H1 (cell line): ENCODE measurements around the gene TMEM169. TPM values are rescaled to one million over a fixed set of nuclear protein-coding genes. Genes with fewer than 3 reads are reported as not detected.
"Not testable (repeated sequence)": the region's sequence is repeated elsewhere in the genome, so short reads cannot be mapped to it uniquely, and the experiment has no call there.

Experiments
- CTCF ChIA-PET: fragments of 300-600 bp; sonication (Branson Sonifier 250); formaldehyde crosslinking; loops from one replicate; lab custom pipeline; 2021; ENCODE audit not compliant: partially characterized antibody; lab: Charles Lee
- POLR2A ChIA-PET: fragments of 300-600 bp; sonication (Branson Sonifier 250); formaldehyde crosslinking; loops from one replicate; lab custom pipeline; 2021; ENCODE audit warnings: inconsistent platforms; ENCODE audit not compliant: partially characterized antibody; lab: Charles Lee
- DNase-seq, 2 experiments: peaks; one replicate each; pipeline versions ENCODE4 v3.0.0 to v3.0.0-alpha.2; 2010 to 2022; ENCODE audit warnings: low spot score in 2 of 2, low read depth in 1 of 2, mixed read lengths in 1 of 2
- FAIRE-seq: peaks from 2 replicates; lab custom pipeline; 2011; peaks lifted over from hg19 to GRCh38; lab: Jason Lieb, UNC
- H2AFZ ChIP-seq: 2 replicates; pipeline ENCODE4 v1.8.1; 2012; ENCODE audit warnings: low read length, inconsistent platforms
- H2AK5ac ChIP-seq: 2 replicates; pipeline ENCODE4 v1.6.1; 2013; ENCODE audit warnings: low read depth, low read length
- H2BK120ac ChIP-seq: replicated peaks from 2 replicates; pipeline ENCODE3; 2013; ENCODE audit warnings: low read depth, low read length, inconsistent platforms
- H2BK12ac ChIP-seq: 2 replicates; pipeline ENCODE4 v1.6.1; 2013; ENCODE audit warnings: low read depth, low read length
- H2BK15ac ChIP-seq: 2 replicates; pipeline ENCODE4 v1.6.1; 2013; ENCODE audit warnings: low read length
- H2BK20ac ChIP-seq: 2 replicates; pipeline ENCODE4 v1.6.1; 2013; ENCODE audit warnings: low read length
- H2BK5ac ChIP-seq: 2 replicates; pipeline ENCODE4 v1.6.1; 2013; ENCODE audit warnings: low read depth, low read length
- H3K14ac ChIP-seq: 2 replicates; pipeline ENCODE4 v1.6.1; 2013; ENCODE audit warnings: inconsistent platforms; ENCODE audit not compliant: insufficient read length
- H3K18ac ChIP-seq: 2 replicates; pipeline ENCODE4 v1.6.1; 2013; ENCODE audit warnings: low read length; ENCODE audit errors: extremely low read depth
- H3K23ac ChIP-seq: 2 replicates; pipeline ENCODE4 v1.6.1; 2013; ENCODE audit warnings: inconsistent platforms; ENCODE audit not compliant: insufficient read length
- H3K23me2 ChIP-seq: 2 replicates; pipeline ENCODE4 v1.6.1; 2013; ENCODE audit warnings: low read depth, low read length
- H3K27ac ChIP-seq: 2 replicates; pipeline ENCODE4 v1.6.1; 2011; ENCODE audit warnings: low read depth, low read length, inconsistent platforms
- H3K27me3 ChIP-seq, 4 experiments: replicated peaks in 1 of 4; 1 replicate in 1 of 4; 2 replicates in 3 of 4; pipeline versions ENCODE4 v1.6.1 to v1.8.1; 2011 to 2013; ENCODE audit warnings: low read length in 3 of 4, mild to moderate bottlenecking in 3 of 4, inconsistent platforms in 2 of 4, mixed read lengths in 2 of 4, moderate library complexity in 1 of 4; ENCODE audit not compliant: control insufficient read depth in 3 of 4, insufficient read depth in 3 of 4; ENCODE audit errors: extremely low read depth in 1 of 4
- H3K36me3 ChIP-seq, 4 experiments: 2 replicates each; pipeline versions ENCODE4 v1.6.1 to v1.8.1; 2011 to 2013; ENCODE audit warnings: mild to moderate bottlenecking in 4 of 4, low read length in 3 of 4, moderate library complexity in 2 of 4, control low read depth in 1 of 4, inconsistent platforms in 1 of 4; ENCODE audit not compliant: insufficient read depth in 4 of 4, control insufficient read depth in 2 of 4
- H3K4ac ChIP-seq: replicated peaks from 2 replicates; pipeline ENCODE3; 2013; ENCODE audit warnings: low read length, low read depth, mixed read lengths, inconsistent platforms; ENCODE audit not compliant: insufficient read length
- H3K4me1 ChIP-seq, 4 experiments: replicated peaks in 1 of 4; 1 replicate in 1 of 4; 2 replicates in 3 of 4; pipeline versions ENCODE4 v1.6.1 to v1.8.1; 2011 to 2013; ENCODE audit warnings: low read length in 3 of 4, inconsistent platforms in 2 of 4, mixed read lengths in 1 of 4; ENCODE audit not compliant: insufficient read depth in 4 of 4, control insufficient read depth in 3 of 4
- H3K4me2 ChIP-seq, 2 experiments: 2 replicates each; pipeline versions ENCODE4 v1.6.1 to v1.8.1; 2011 to 2013; ENCODE audit warnings: low read depth in 2 of 2, low read length in 2 of 2, control low read depth in 1 of 2, inconsistent platforms in 1 of 2, mild to moderate bottlenecking in 1 of 2; ENCODE audit not compliant: insufficient read depth in 1 of 2
- H3K4me3 ChIP-seq, 4 experiments: fragments of 200-600, 300-600 bp in 1 of 4; sonication (generic), shearing (Covaris generic), sonication (Bioruptor Twin) in 1 of 4; 2 replicates each; pipeline versions ENCODE4 v1.5.1 to v1.8.1; 2011 to 2016; ENCODE audit warnings: low read length in 4 of 4, low read depth in 3 of 4, control low read depth in 2 of 4, inconsistent platforms in 2 of 4, mild to moderate bottlenecking in 2 of 4, mixed read lengths in 1 of 4, moderate library complexity in 1 of 4; ENCODE audit not compliant: insufficient read depth in 2 of 4; ENCODE audit errors: extremely low read depth in 1 of 4
- H3K56ac ChIP-seq: replicated peaks from 2 replicates; pipeline ENCODE3; 2013; ENCODE audit warnings: low read depth, mild to moderate bottlenecking, mixed read lengths, low read length, inconsistent platforms; ENCODE audit not compliant: insufficient read length
- H3K79me1 ChIP-seq: 2 replicates; pipeline ENCODE4 v1.6.1; 2013; ENCODE audit warnings: low read depth, low read length, control low read depth
- H3K79me2 ChIP-seq, 2 experiments: 2 replicates each; pipeline versions ENCODE4 v1.6.1 to v1.8.1; 2012 to 2013; ENCODE audit warnings: low read length in 2 of 2, mild to moderate bottlenecking in 2 of 2, inconsistent platforms in 1 of 2; ENCODE audit not compliant: insufficient read depth in 2 of 2, control insufficient read depth in 1 of 2
- H3K9ac ChIP-seq, 4 experiments: replicated peaks in 1 of 4; 1 replicate in 1 of 4; 2 replicates in 3 of 4; pipeline versions ENCODE4 v1.6.1 to v1.8.1; 2011 to 2013; ENCODE audit warnings: low read depth in 3 of 4, low read length in 3 of 4, control low read depth in 2 of 4, mild to moderate bottlenecking in 2 of 4, moderate library complexity in 2 of 4, inconsistent platforms in 1 of 4; ENCODE audit errors: extremely low read depth in 1 of 4
- H3K9me3 ChIP-seq, 2 experiments: 2 replicates each; pipeline versions ENCODE4 v1.6.1 to v1.8.1; 2012 to 2013; ENCODE audit warnings: mild to moderate bottlenecking in 2 of 2, moderate library complexity in 2 of 2, control low read depth in 1 of 2, inconsistent platforms in 1 of 2, low read depth in 1 of 2, low read length in 1 of 2, mixed read lengths in 1 of 2; ENCODE audit not compliant: insufficient read depth in 2 of 2
- H4K20me1 ChIP-seq, 2 experiments: replicated peaks in 1 of 2; 2 replicates each; pipeline versions ENCODE3 to v1.8.1; 2011 to 2013; ENCODE audit warnings: inconsistent platforms in 2 of 2, low read length in 2 of 2, mild to moderate bottlenecking in 1 of 2; ENCODE audit not compliant: insufficient read depth in 2 of 2, control insufficient read depth in 1 of 2
- H4K5ac ChIP-seq: 2 replicates; pipeline ENCODE4 v1.6.1; 2013; ENCODE audit warnings: low read length, low read depth, mixed read lengths, inconsistent platforms; ENCODE audit not compliant: insufficient read length
- H4K8ac ChIP-seq: 2 replicates; pipeline ENCODE4 v1.8.0; 2013; ENCODE audit warnings: mild to moderate bottlenecking, moderate library complexity, low read length, inconsistent platforms; ENCODE audit not compliant: insufficient read depth; ENCODE audit errors: extremely low read depth
- H4K91ac ChIP-seq: replicated peaks from 2 replicates; pipeline ENCODE3; 2013; ENCODE audit warnings: low read length, mixed read lengths, inconsistent platforms; ENCODE audit not compliant: insufficient read length
- WGBS, 2 experiments: shearing (Covaris generic) in 1 of 2; methylation state at CpG; one replicate each; pipeline versions ENCODE4 v1.1.6 to v1.1.7; 2013 to 2015; ENCODE audit warnings: low lambda C conversion rate in 2 of 2, mixed read lengths in 2 of 2, inconsistent platforms in 1 of 2, low coverage in 1 of 2, missing lambda C conversion rate in 1 of 2; ENCODE audit not compliant: insufficient replicate concordance in 2 of 2, insufficient coverage in 1 of 2, insufficient read length in 1 of 2; ENCODE audit errors: extremely low coverage in 1 of 2, missing lambda C conversion rate in 1 of 2; 5-methylcytosine and 5-hydroxymethylcytosine counted together
- polyA plus RNA-seq, 7 experiments: library from polyadenylated mRNA; depleted of rRNA in 3 of 7; stranded (reverse) in 5 of 7; unstranded in 2 of 7; fragments of >200 nt in 5 of 7; fragments of 200-250 nt in 2 of 7; gene quantifications; 1 replicate in 5 of 7; 2 replicates in 1 of 7; 4 replicates in 1 of 7; pipeline versions ENCODE4 v1.2.1 to v1.2.3, GENCODE V29; 2011 to 2013; ENCODE audit warnings: missing spikeins in 2 of 7, mixed read lengths in 2 of 7
- total RNA-seq: library from RNA; stranded (reverse); fragmentation: NEBNext Ultra II Directional; extraction: Animal tissue kit (Norgen Biotek cat#: 25700); gene quantifications from 2 replicates; pipeline ENCODE4 v1.2.1, GENCODE V29; 2021

The TMEM169 gene
- total and polyA plus RNA-seq, 2 of the 8 experiments (the other 6 are each of a cell fraction or from before 2014, with no cell fraction given) = 0.41 to 2.4 TPM

GRCh38 chr2:216080048-216080447 lies 1.7 kb upstream of the TMEM169 start:
- CTCF ChIA-PET, H4K5ac ChIP-seq, H3K27ac ChIP-seq, H3K27me3 ChIP-seq, H3K23me2 ChIP-seq, H3K14ac ChIP-seq, H2AK5ac ChIP-seq, H3K23ac ChIP-seq, H4K20me1 ChIP-seq, H3K9me3 ChIP-seq, FAIRE-seq, H3K79me1 ChIP-seq, H2BK12ac ChIP-seq, H2BK5ac ChIP-seq, H3K56ac ChIP-seq, H2AFZ ChIP-seq, H3K18ac ChIP-seq, H3K4ac ChIP-seq, H3K36me3 ChIP-seq, H3K4me2 ChIP-seq, H4K91ac ChIP-seq, H2BK120ac ChIP-seq, H3K9ac ChIP-seq, H4K8ac ChIP-seq, H2BK15ac ChIP-seq, H2BK20ac ChIP-seq, DNase-seq: not testable (repeated sequence)
- POLR2A ChIA-PET = interaction anchor here (5.6 kb wide), 1 partner anchor 31 kb away, joined by 73 read pairs; the partner anchor contains the start of gene XRCC5
- peaks cover 3 to 15% (median 14%) of the 10 kb centered on the region in 4 experiments; a peak in 5 of 7 replicates for H3K4me1 ChIP-seq
- H3K4me3 ChIP-seq = peak overlapping the region in 1 of 4 experiments; percentile 92; a peak in 1 of 8 replicates
- WGBS, 2 experiments = 94% methylated on average over 10 of the region's 10 CpGs; no CpG with 5 or more reads in 1 of the 2 experiments
- peaks cover 0 to 16% of the 10 kb centered on the region in 2 experiments; a peak in 1 of 4 replicates for H3K79me2 ChIP-seq
